HG03442 (cell line): Measurements from ENCODE around the gene AKAP12.
"Not testable (repeated sequence)": the region's sequence is repeated elsewhere in the genome, so short reads cannot be mapped to it uniquely, and the experiment has no call there.

Experiments
- ATAC-seq: cut with Tn5 transposase; IDR thresholded peaks from one replicate; pipeline ENCODE4 v1.9.1; 2021; ENCODE audit warnings: mild to moderate bottlenecking, moderate library complexity; ENCODE audit not compliant: unreplicated experiment

The AKAP12 gene

GRCh38 chr6:151339369-151339768, 99.6 kb downstream of the AKAP12 start:
- ATAC-seq: no peak

GRCh38 chr6:151340219-151340978, 100.6 kb downstream of the AKAP12 start:
- ATAC-seq: no peak

- no peak for ATAC-seq
Observed at GRCh38 chr6:151341476-151342195, 101.9 kb downstream of the AKAP12 start.

GRCh38 chr6:151342750-151343149, 103.0 kb downstream of the AKAP12 start:
- ATAC-seq: not testable (repeated sequence)

GRCh38 chr6:151349651-151350270, 110.0 kb downstream of the AKAP12 start:
- no peak for ATAC-seq

- ATAC-seq: no peak
Observed at GRCh38 chr6:151350442-151351145, 110.8 kb downstream of the AKAP12 start.

GRCh38 chr6:151351146-151351700, 111.5 kb downstream of the AKAP12 start:
- ATAC-seq: no peak

GRCh38 chr6:151351731-151352130, 112.0 kb downstream of the AKAP12 start:
- no peak for ATAC-seq

GRCh38 chr6:151352410-151353396, 112.9 kb downstream of the AKAP12 start:
- no peak for ATAC-seq

GRCh38 chr6:151353795-151354194, 114.0 kb downstream of the AKAP12 start:
- ATAC-seq: no peak

- not testable (repeated sequence) for ATAC-seq
Observed at GRCh38 chr6:151356983-151357382, 117.2 kb downstream of the AKAP12 start.

GRCh38 chr6:151357758-151358436, 118.1 kb downstream of the AKAP12 start:
- no peak for ATAC-seq

GRCh38 chr6:151358475-151358874, 118.7 kb downstream of the AKAP12 start:
- no peak for ATAC-seq

GRCh38 chr6:151359486-151359885, 119.7 kb downstream of the AKAP12 start:
- ATAC-seq: no peak

GRCh38 chr6:151365233-151365632, 125.5 kb downstream of the AKAP12 start:
- ATAC-seq: no peak

GRCh38 chr6:151370509-151371078, 130.8 kb downstream of the AKAP12 start:
- ATAC-seq: no peak

- no peak for ATAC-seq
Observed at GRCh38 chr6:151372164-151372563, 132.4 kb downstream of the AKAP12 start.

- ATAC-seq: no peak
Observed at GRCh38 chr6:151374036-151374683, 134.4 kb downstream of the AKAP12 start.
